ENCODE data around the gene KLRC3. TPM values are rescaled to one million over a fixed set of nuclear protein-coding genes. Genes with fewer than 3 reads are reported as not detected.
"Not testable (repeated sequence)": the region's sequence is repeated elsewhere in the genome, so short reads cannot be mapped to it uniquely, and the experiment has no call there.

Gene KLRC3
- total RNA-seq, 1 donor from 2014 or later = not detected

- Histone ChIP-seq H3K9me3 (no peaks in the 10 kb centered on the region), H3K27me3 (no peaks in the 10 kb centered on the region), H3K4me1 (no peaks in the 10 kb centered on the region), H3K27ac (no peak overlapping the region), H3K36me3 (no peaks in the 10 kb centered on the region), H3K4me3 (no peak overlapping the region)
- TF ChIP-seq, protein P1, sequence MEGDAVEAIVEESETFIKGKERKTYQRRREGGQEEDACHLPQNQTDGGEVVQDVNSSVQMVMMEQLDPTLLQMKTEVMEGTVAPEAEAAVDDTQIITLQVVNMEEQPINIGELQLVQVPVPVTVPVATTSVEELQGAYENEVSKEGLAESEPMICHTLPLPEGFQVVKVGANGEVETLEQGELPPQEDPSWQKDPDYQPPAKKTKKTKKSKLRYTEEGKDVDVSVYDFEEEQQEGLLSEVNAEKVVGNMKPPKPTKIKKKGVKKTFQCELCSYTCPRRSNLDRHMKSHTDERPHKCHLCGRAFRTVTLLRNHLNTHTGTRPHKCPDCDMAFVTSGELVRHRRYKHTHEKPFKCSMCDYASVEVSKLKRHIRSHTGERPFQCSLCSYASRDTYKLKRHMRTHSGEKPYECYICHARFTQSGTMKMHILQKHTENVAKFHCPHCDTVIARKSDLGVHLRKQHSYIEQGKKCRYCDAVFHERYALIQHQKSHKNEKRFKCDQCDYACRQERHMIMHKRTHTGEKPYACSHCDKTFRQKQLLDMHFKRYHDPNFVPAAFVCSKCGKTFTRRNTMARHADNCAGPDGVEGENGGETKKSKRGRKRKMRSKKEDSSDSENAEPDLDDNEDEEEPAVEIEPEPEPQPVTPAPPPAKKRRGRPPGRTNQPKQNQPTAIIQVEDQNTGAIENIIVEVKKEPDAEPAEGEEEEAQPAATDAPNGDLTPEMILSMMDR (IDR thresholded peaks at IDR 0.05) = no peak
- no peak for TF ChIP-seq POLR2A (IDR thresholded peaks at IDR 0.05)
- TF ChIP-seq POLR2AphosphoS5 (IDR thresholded peaks at IDR 0.05; ENCODE audit: insufficient read depth in 1 of 2, low read depth in 1 of 2) = no peak
- no peak for DNase-seq (ENCODE audit: extremely low spot score in 2 of 2)
- intact Hi-C loops (cut with DNase I) = no loop called here
Measured at GRCh38 chr12:10454531-10454930, 34.1 kb upstream of the KLRC3 start.

- Histone ChIP-seq H3K36me3 (no peaks in the 10 kb centered on the region), H3K27ac (no peak within 1 kb of the TSS), H3K4me1 (no peaks in the 10 kb centered on the region), H3K4me3 (no peak within 1 kb of the TSS), H3K9me3 (no peaks in the 10 kb centered on the region), H3K27me3 (no peaks in the 10 kb centered on the region)
- TF ChIP-seq POLR2AphosphoS5 (IDR thresholded peaks at IDR 0.05; ENCODE audit: insufficient read depth in 1 of 2, low read depth in 1 of 2) (no peak), POLR2A (IDR thresholded peaks at IDR 0.05) (no peak)
- TF ChIP-seq, protein P1 (IDR thresholded peaks at IDR 0.05) = no peak
- DNase-seq (ENCODE audit: extremely low spot score in 2 of 2) = no peak
- intact Hi-C loops (cut with DNase I) = no loop called here
Measured at GRCh38 chr12:10453156-10453555, 32.8 kb upstream of the KLRC3 start, which contains the start of gene KLRC1. Gene KLRC1, minus strand, starts transcription at chr12:10453377. Its CDS starts 2,221 bp downstream, at chr12:10451156.

DNA sequence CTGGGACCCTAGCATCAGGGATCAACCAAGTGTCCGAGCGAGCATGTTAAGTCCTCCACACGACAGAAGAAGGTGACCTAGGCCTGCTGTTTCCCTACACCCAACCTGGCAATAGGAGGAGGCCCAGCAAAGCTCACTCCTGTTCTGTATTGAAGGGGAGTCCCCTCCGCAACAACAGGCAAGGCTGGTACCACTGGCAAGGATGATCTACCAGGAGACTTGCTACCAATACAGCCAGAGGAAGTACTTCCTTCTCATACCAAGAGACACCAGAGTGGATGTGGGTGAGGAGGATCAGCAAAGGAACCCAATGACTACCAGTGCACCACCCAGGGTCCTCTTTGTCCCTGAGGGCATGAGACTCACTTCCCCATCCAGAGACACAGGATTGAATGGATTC lies 27.8 kb upstream of the KLRC3 start:
- no peaks in the 10 kb centered on the region for H3K4me1 ChIP-seq
- no peaks in the 10 kb centered on the region for H3K9me3 ChIP-seq
- H3K27me3 ChIP-seq = no peaks in the 10 kb centered on the region
- intact Hi-C loops (cut with DNase I) = no loop called here
- no peaks in the 10 kb centered on the region for H3K36me3 ChIP-seq
- no peak overlapping the region for H3K27ac ChIP-seq
- no peak for DNase-seq (ENCODE audit: extremely low spot score in 2 of 2)
- TF ChIP-seq POLR2AphosphoS5 (IDR thresholded peaks at IDR 0.05; ENCODE audit: insufficient read depth in 1 of 2, low read depth in 1 of 2) (no peak), POLR2A (IDR thresholded peaks at IDR 0.05) (no peak)
- TF ChIP-seq, protein P1 (IDR thresholded peaks at IDR 0.05) = no peak
- no peak overlapping the region for H3K4me3 ChIP-seq

DNA sequence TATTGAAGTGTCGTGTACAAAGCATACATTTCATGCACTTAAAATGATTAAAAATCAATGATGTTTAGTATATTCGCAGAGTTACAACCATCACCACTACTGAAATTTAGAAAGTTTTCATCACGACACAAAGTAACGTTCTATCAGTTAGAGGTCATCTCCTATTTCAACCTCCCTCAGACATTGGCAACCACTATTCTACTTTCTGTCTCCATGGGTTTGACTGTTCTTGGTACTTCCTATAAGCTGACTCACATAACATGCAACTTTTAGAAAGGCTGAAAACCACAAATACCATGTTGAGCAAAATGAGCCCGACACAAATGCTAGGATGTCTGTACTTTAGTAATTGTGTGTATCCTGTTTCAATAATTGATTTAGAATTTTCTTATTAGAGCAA lies 25.7 kb upstream of the KLRC3 start:
- H3K4me1 ChIP-seq; intact Hi-C loops (cut with DNase I); H3K4me3 ChIP-seq; H3K9me3 ChIP-seq; DNase-seq (ENCODE audit: extremely low spot score in 2 of 2); H3K36me3 ChIP-seq; H3K27me3 ChIP-seq; H3K27ac ChIP-seq: not testable (repeated sequence)

DNA sequence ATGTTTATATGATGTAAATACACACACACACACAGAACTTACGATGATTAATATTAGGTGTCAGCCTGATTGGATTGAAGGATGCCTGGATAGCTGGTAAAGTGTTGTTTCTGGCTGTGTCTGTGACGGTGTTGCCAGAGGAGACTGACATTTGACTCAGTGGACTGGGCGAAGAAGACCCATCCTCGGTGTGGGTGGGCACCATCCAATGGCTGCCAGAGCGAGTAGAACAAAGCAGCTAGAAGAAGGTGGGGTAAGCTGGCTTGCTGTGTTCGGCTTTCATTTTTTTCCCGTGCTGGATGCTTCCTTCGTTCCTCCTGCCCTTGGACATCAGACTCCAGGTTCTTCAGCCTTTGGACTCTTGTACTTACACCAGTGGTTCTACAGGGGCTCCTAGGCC lies 20.7 kb upstream of the KLRC3 start:
- H3K4me1 ChIP-seq; H3K4me3 ChIP-seq; H3K9me3 ChIP-seq; H3K36me3 ChIP-seq; DNase-seq (ENCODE audit: extremely low spot score in 2 of 2); intact Hi-C loops (cut with DNase I); H3K27ac ChIP-seq; H3K27me3 ChIP-seq: not testable (repeated sequence)

DNA sequence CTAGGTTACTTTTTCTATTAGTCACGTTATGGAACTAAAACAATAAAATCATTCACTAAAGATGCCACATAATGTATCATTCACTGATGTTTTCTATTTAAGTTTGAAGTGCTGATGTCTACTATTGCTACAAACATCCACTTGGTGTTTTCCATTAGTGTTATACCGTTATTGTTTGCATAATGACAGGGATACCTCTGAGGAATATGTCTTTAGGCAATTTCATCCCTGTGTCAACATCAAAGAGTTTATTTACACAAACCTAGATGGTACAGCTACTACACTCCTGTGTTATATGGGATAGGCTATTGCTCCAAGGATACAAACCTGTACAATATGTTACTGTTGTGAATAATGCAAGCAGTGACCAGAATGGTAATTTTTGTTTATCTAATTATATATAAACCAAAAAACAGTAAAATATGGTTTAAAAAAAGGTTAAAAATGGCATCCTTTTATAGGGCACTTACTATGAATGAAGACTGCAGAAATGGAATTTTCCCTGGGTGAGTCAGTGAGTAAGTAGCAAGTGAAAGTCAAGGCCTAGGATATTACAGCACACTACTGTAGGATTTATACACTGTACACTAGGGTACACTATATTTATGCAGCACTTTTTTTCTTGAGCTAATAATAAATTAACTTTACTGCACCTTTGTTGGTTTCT lies 19.3 kb upstream of the KLRC3 start:
- H3K27me3 ChIP-seq; H3K27ac ChIP-seq; H3K4me1 ChIP-seq; H3K9me3 ChIP-seq; intact Hi-C loops (cut with DNase I); DNase-seq (ENCODE audit: extremely low spot score in 2 of 2); H3K4me3 ChIP-seq; H3K36me3 ChIP-seq: not testable (repeated sequence)

DNA sequence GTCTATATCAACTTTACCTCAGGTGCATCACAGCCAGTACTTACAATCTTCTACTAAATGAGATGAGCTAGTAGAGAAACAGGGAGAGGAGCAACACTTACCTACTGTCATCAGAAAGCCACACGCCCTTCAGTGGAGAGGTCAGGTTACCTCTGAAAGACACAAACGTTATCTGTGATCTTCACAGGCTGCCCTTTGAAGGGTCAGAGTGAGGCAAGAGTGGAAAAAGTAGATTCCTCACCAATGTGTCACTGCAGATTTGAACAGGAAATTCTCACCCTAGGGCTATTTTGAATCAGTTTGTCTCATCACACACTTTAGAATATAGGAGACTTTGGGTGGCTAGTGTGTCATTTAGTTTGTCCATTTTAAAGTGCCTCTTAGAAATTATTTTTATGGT lies 17.2 kb upstream of the KLRC3 start:
- DNase-seq (ENCODE audit: extremely low spot score in 2 of 2); H3K27ac ChIP-seq; H3K27me3 ChIP-seq; H3K9me3 ChIP-seq; H3K4me3 ChIP-seq; H3K36me3 ChIP-seq; H3K4me1 ChIP-seq; intact Hi-C loops (cut with DNase I): not testable (repeated sequence)

GRCh38 chr12:10435816-10436215 lies 15.4 kb upstream of the KLRC3 start, which contains the start of gene KLRC2:
Gene KLRC2, minus strand, starts transcription at chr12:10436010. Its CDS starts 24 bp downstream, at chr12:10435986.
- H3K4me3 ChIP-seq; H3K4me1 ChIP-seq; H3K27ac ChIP-seq; H3K36me3 ChIP-seq; DNase-seq (ENCODE audit: extremely low spot score in 2 of 2); H3K27me3 ChIP-seq; intact Hi-C loops (cut with DNase I); H3K9me3 ChIP-seq: not testable (repeated sequence)

- H3K27ac ChIP-seq; H3K27me3 ChIP-seq; H3K4me1 ChIP-seq; intact Hi-C loops (cut with DNase I); H3K9me3 ChIP-seq; H3K4me3 ChIP-seq; H3K36me3 ChIP-seq; DNase-seq (ENCODE audit: extremely low spot score in 2 of 2): not testable (repeated sequence)
Measured at GRCh38 chr12:10430623-10431022, 10.2 kb upstream of the KLRC3 start.

GRCh38 chr12:10425938-10426337 lies 5.5 kb upstream of the KLRC3 start:
- DNase-seq (ENCODE audit: extremely low spot score in 2 of 2); H3K9me3 ChIP-seq; H3K4me3 ChIP-seq; H3K4me1 ChIP-seq; H3K27me3 ChIP-seq; H3K36me3 ChIP-seq; intact Hi-C loops (cut with DNase I); H3K27ac ChIP-seq: not testable (repeated sequence)
